HG03571 (cell line): ENCODE data around the gene MARCHF2.
"Not testable (repeated sequence)": the region's sequence is repeated elsewhere in the genome, so short reads cannot be mapped to it uniquely, and the experiment has no call there.

Source experiments
- ATAC-seq: cut with Tn5 transposase; IDR thresholded peaks from one replicate; pipeline ENCODE4 v1.9.1; 2021; ENCODE audit not compliant: unreplicated experiment

Gene MARCHF2

GRCh38 chr19:8404391-8405151 is 8.5 kb upstream of the MARCHF2 start:
- ATAC-seq = no peak

DNA sequence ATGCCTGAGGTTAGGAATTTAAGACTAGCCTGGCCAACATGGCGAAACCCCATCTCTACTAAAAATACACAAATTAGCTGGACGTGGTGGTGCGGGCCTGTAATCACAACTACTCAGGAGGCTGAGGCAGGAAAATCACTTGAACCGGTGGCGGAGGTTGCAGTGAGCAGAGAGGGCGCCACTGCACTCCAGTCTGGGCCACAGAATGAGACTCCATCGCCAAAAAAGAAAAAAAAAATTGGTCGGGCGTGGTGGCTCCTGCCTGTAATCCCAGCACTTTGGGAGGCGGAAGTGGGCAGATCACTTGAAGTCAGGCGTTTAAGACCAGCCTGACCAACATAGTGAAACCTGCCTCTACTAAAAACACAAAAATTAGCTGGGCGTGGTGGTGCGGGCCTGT is 2.4 kb upstream of the MARCHF2 start:
- not testable (repeated sequence) for ATAC-seq

DNA sequence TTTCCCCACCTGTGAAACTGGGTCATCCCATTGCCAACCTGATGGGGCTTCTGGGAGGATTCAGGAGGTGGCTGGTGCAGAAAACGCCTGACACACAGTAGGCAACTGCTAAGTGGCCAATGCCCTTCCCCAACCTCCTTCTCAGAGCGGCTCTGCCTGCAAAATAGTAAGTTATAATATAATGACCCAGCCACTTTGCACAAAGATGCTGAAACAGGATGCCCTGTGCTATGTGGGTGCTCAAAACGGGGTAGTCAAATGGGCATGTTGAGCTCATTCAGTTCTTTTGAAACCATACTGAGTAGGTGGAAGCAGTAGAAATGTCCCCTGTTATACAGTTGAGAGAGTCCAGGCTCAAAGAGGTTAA is 507 bp downstream of the MARCHF2 start:
- ATAC-seq = no peak

DNA sequence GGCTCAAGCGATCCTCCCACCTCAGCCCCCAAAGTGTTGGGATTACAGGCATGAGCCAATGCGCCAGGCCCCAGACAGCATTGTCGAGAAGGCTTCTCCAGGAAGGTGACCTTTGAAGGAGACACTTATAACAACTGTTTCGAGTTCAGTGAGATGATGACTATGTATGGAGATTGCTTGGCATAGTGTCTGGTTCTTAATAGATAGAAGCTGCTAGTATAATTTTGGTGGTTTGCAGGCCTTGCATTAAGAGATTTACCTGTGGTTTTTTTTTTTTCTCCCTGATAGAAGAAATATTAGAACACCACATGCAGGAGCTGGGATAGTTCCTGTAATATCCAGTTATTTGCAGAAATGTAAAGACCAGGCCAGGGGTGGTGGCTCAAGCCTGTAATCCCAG is 3.7 kb downstream of the MARCHF2 start:
- ATAC-seq = no peak

GRCh38 chr19:8421484-8422461 is 8.7 kb downstream of the MARCHF2 start:
- no peak for ATAC-seq

DNA sequence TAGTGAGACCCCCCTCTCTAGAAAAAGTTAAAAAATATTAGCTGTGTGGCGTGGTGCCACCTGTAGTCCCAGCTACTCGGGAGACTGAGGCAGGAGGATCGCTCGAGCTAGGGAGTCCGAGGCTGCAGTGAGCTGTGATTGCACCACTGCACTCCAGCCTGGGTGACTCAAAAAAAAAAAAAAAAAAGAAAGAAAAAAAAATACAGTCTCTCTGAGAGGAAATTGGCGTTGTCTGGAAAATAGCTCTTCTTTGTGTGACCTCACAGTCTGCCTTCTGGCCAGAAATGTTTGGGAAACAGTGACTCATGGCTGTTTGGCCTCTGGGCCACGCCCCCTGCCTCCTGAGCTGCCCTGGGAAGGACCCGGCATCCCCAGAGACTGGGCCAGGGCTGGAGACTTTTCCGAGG is 10.7 kb downstream of the MARCHF2 start:
- no peak for ATAC-seq

GRCh38 chr19:8425331-8425730 is 12.2 kb downstream of the MARCHF2 start:
- not testable (repeated sequence) for ATAC-seq

GRCh38 chr19:8426283-8426682 is 13.2 kb downstream of the MARCHF2 start:
- ATAC-seq = no peak

- ATAC-seq = no peak
Observed at GRCh38 chr19:8429044-8429443, 15.9 kb downstream of the MARCHF2 start.

- no peak for ATAC-seq
Observed at GRCh38 chr19:8429826-8430225, 16.7 kb downstream of the MARCHF2 start.

- no peak for ATAC-seq
Observed at GRCh38 chr19:8430650-8431049, 17.5 kb downstream of the MARCHF2 start.

DNA sequence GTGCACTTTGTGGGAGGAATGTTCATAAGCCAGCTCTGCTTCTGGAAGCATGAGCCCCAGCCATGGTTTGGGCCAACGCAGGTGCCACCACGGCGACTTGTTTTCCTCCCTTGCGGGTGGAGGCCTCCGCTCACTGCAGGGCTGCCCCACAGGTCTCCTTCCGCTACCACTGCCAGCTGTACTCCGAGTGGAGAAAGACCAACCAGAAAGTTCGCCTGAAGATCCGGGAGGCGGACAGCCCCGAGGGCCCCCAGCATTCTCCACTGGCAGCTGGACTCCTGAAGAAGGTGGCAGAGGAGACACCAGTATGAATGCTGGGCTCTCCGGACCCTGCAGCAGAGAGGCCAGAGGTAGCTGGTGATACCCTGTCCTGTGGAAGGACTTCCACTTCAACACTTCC is 25.1 kb downstream of the MARCHF2 start:
- ATAC-seq = no peak

GRCh38 chr19:8441725-8442544 is 28.8 kb downstream of the MARCHF2 start:
- no peak for ATAC-seq

GRCh38 chr19:8444140-8444676 is 31.1 kb downstream of the MARCHF2 start:
- not testable (repeated sequence) for ATAC-seq

DNA sequence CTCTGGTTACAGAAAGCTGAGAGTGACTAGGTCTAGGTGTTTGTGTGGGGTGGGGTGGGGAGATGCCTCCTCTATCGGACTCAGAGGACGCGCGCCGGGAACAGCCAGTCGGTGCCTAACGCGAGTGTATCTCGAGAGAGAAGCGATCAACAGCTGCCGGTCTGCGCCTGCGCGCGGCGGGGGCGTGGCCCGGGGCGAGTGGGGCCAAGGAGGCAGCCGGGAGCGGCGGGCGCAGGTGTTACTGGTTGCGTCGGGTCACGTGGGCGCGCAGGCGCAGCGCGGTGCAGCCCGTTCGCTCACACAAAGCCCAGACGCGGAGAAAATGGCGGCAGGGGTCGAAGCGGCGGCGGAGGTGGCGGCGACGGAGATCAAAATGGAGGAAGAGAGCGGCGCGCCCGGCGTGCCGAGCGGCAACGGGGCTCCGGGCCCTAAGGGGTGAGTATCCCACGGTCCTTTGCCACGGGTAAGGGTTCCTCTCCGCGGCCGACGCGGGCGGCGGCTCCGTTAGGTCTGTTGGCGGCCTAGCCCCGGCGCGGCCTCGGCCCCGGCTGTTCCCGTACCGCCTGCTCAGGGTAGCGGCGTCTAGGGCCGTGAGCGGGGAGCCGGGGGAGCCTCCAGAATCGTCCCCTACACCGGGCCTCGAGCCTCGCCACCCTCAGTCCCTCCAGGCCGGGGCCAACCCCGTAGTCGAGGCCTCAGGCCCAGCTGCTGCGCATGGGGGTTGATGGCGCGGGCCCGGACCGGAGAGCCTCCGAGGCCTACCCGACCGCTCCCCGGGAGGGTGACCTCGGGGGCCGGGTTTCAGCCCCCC is 31.8 kb downstream of the MARCHF2 start, which contains the start of gene HNRNPM:
Gene HNRNPM, plus strand, starts transcription at position 299 of the 811 bp plus-strand sequence. Its CDS starts 24 bp downstream, at position 323.
- peak; percentile 71 for ATAC-seq

GRCh38 chr19:8445488-8446001 is 32.4 kb downstream of the MARCHF2 start:
- ATAC-seq = peak; percentile 8

GRCh38 chr19:8446061-8446709 is 33.1 kb downstream of the MARCHF2 start:
- ATAC-seq = no peak

DNA sequence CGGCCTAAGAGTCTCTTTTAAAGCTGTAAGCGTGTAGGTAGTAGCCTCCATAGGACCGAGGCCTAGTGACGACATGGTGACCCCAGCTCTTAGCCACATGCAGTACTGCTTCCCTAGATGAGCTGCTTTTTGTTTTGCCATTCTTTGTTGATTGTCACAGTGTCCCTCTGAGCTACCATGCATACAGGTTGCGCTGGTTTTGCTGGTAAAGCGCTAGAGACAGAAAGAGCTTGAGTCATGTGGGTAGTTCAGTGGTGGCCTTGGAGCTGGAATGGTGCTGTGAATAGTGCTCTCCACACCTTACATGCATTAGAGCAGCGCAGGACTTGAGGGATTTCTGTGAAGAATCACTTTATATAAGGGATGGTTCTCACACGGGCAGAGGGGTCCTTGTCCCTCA is 36.7 kb downstream of the MARCHF2 start:
- ATAC-seq = no peak

GRCh38 chr19:8451377-8451776 is 38.3 kb downstream of the MARCHF2 start:
- no peak for ATAC-seq
